HG03135 (cell line): Measurements from ENCODE around the gene ACAA2.

Experiments
- ATAC-seq: cut with Tn5 transposase; IDR thresholded peaks from one replicate; pipeline ENCODE4 v1.9.1; 2021; ENCODE audit warnings: mild to moderate bottlenecking, moderate library complexity; ENCODE audit not compliant: unreplicated experiment

ACAA2 gene

GRCh38 chr18:49813319-49814146 is at the start of gene ACAA2:
ACAA2 (minus strand) TSS chr18:49813533; CDS start chr18:49813484, 49 bp downstream.
- peak; percentile 79 for ATAC-seq

- no peak for ATAC-seq
These were observed 49.5 kb upstream of the ACAA2 start for GRCh38 chr18:49862656-49863385.

- ATAC-seq: no peak
These were observed 48.3 kb upstream of the ACAA2 start for GRCh38 chr18:49861659-49862058.

GRCh38 chr18:49859725-49860124 is 46.4 kb upstream of the ACAA2 start:
- ATAC-seq: no peak

GRCh38 chr18:49859021-49859359 is 45.7 kb upstream of the ACAA2 start:
- ATAC-seq: no peak

GRCh38 chr18:49858309-49859020 is 45.1 kb upstream of the ACAA2 start:
- no peak for ATAC-seq

- no peak for ATAC-seq
These were observed 44.4 kb upstream of the ACAA2 start for GRCh38 chr18:49857708-49858107.

GRCh38 chr18:49856496-49856895 is 43.2 kb upstream of the ACAA2 start:
- ATAC-seq: no peak

GRCh38 chr18:49855711-49856415 is 42.5 kb upstream of the ACAA2 start:
- ATAC-seq: no peak

- no peak for ATAC-seq
These were observed 41.3 kb upstream of the ACAA2 start for GRCh38 chr18:49854681-49855080.

- no peak for ATAC-seq
These were observed 40.1 kb upstream of the ACAA2 start for GRCh38 chr18:49853436-49853835.

- ATAC-seq: no peak
These were observed 39.7 kb upstream of the ACAA2 start for GRCh38 chr18:49853011-49853410.

- no peak for ATAC-seq
These were observed 38.3 kb upstream of the ACAA2 start for GRCh38 chr18:49851624-49852023.

GRCh38 chr18:49850636-49851035 is 37.3 kb upstream of the ACAA2 start:
- no peak for ATAC-seq

GRCh38 chr18:49849331-49850217 is 36.2 kb upstream of the ACAA2 start:
- ATAC-seq: no peak

- no peak for ATAC-seq
These were observed 34.8 kb upstream of the ACAA2 start for GRCh38 chr18:49848115-49848514.

- no peak for ATAC-seq
These were observed 34.2 kb upstream of the ACAA2 start for GRCh38 chr18:49847524-49847923.

GRCh38 chr18:49846718-49847470 is 33.6 kb upstream of the ACAA2 start:
- no peak for ATAC-seq

GRCh38 chr18:49846361-49846662 is 33.0 kb upstream of the ACAA2 start:
- ATAC-seq: no peak
